RPMI7951 (cell line): ENCODE measurements around the gene ST6GAL1. TPM values are rescaled to one million over a fixed set of nuclear protein-coding genes. Genes with fewer than 3 reads are reported as not detected.
"Not testable (repeated sequence)": the region's sequence is repeated elsewhere in the genome, so short reads cannot be mapped to it uniquely, and the experiment has no call there.

Source experiments
- DNase-seq: peaks from one replicate; pipeline ENCODE4 v3.0.0-alpha.2; 2012; ENCODE audit warnings: low read depth
- total RNA-seq: library from RNA; depleted of rRNA; stranded (reverse); fragments of >200 nt; shearing (Covaris generic); gene quantifications from 2 replicates; pipeline ENCODE4 v1.2.3, GENCODE V29; 2014

ST6GAL1 gene
- total RNA-seq, 1 experiment from 2014 or later, result 2.0 TPM

DNA sequence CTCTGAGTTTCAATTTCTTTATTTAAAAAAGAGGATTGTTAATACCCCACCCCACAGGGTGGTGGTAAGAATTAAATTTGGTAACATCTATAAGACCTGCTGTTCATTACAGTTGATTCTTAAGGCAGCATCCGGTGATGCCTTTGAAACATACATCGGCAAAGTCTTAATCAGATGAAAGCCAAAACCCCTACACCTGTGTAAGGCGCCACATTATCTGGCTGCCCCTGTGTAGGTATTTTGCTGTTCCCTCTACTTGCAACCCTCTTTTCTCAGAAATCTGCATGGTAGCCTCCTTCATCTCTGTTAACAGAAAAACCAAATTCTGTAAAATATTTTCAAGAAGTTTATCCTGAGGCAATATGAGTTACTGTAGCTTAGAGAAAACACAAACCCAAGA, 90.0 kb downstream of the ST6GAL1 start:
- no peak for DNase-seq

GRCh38 chr3:187021748-187022402, 91.5 kb downstream of the ST6GAL1 start:
- no peak for DNase-seq

GRCh38 chr3:187022403-187023029, 92.2 kb downstream of the ST6GAL1 start:
- DNase-seq, result no peak

DNA sequence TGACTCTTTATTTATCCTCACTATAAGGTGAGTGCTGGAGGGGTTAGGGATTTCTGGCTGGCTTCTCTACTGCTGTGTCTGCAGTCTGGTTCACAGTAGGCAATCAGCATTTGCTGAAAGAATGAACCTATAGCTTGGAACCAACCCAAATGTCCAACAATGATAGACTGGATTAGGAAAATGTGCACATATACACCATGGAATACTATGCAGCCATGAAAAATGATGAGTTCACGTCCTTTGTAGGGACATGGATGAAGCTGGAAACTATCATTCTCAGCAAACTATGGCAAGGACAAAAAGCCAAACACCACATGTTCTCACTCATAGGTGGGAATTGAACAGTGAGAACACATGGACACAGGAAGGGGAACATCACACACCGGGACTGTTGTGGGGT, 93.0 kb downstream of the ST6GAL1 start:
- not testable (repeated sequence) for DNase-seq

- no peak for DNase-seq
Measured at GRCh38 chr3:187024536-187025226, 94.4 kb downstream of the ST6GAL1 start.

DNA sequence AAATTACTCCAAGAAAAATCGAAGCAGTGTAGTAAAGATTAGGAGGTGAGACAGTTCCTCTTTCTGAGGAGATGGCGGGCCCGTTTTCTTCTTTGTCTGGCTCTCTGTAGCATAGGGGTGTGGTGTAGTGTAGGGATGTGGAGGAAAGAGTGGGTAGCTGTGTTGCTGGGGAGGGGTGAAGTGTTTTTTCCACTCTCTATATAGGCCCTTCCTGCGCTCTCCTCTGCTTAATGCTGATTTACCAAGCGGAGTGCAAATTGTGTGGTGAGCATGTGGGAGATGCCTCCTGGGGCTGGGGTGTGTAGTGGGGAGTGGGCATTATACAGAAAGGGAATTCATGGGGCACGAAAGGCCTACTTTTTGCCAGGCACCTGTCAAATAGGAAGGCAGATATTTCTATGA, 94.9 kb downstream of the ST6GAL1 start:
- DNase-seq, result no peak

DNA sequence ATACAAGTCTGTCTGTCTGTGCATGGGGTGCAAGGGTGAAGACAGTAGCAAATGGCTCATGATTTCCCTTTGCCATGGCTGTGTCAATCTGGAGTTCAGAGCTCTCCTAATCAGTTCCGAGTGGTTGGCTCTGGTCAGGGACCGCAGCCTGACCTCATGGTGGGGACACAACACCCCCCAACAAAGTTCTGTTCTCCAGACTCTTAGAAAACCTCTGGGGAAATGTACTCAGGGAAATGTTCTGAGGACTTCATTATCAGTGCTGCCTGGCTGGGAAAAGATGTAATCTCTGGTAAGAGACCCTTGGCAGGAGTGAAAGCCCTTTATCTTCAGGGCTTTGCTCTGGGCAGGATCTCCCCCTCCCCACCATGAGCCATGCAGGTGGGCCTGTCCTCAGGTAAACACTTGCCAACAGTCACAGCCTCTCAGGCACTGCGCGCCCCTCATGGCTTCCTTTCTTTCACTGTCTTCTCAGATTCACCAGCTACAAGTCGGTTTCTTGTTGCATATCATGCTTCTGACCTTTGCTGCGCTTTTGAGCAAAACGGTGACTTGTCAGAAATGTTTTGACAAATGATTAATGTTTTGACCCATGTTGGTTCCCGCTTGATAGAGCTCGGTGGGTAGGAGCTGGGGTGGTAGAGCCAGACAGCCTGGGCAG, 95.5 kb downstream of the ST6GAL1 start:
- DNase-seq, result no peak

DNA sequence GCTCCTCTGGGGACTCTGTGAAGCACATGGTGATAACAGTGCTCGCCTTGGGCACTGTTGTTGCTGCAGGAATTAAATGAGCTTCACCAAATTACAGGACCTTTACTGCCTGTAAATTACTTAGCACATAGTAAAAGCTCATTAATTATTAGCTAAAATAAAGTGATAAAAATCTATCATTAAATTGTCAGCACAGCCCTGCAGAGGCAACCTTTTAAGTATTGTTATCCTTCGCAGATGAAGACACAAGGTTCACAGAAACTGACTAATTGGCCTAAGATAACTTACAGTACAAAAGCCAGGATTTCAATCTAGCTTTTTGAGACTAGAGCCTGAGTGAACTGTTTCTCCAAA, 96.0 kb downstream of the ST6GAL1 start:
- DNase-seq, result no peak

DNA sequence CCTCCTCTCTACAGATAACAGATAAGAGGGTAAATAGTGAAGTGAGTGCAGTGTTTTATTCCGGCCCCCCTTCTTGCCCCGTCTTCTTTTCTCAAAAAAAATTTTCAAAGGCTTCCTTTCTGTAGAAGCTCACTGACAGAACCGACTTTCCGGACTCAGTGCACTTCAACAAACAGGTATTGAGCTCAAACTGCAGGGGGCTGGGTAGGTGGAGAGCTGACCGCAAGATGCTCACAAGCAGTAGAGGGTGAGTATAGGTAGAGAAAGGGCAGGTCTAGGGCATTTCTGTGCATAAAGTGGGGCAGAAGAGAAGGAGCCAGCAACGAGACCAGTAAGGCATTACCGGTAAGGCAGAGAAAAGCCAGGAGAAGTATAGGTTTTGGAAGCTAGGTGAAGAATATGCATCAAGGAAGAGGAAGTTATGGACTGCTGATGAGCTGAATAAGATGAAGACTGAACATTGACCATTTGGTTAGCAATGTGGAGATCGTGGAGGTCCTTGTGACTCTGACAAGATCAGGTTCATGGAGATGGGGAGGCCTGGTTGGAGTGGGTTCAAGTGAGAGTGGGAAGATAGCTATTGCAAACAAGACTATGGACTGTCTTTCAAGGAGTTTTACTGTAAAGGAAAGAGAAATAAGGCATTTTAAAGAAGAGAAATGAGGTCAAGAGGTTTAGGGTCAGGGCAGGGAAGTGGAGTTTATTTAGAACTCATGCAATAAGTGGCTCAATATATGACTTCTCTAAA, 97.4 kb downstream of the ST6GAL1 start:
- DNase-seq, result no peak

GRCh38 chr3:187031934-187032333, 101.6 kb downstream of the ST6GAL1 start:
- DNase-seq, result no peak

- no peak for DNase-seq
Measured at GRCh38 chr3:187036394-187036793, 106.1 kb downstream of the ST6GAL1 start.

- DNase-seq, result no peak
Measured at GRCh38 chr3:187039100-187039722, 108.9 kb downstream of the ST6GAL1 start.

- DNase-seq, result no peak
Measured at GRCh38 chr3:187039723-187040414, 109.5 kb downstream of the ST6GAL1 start.

DNA sequence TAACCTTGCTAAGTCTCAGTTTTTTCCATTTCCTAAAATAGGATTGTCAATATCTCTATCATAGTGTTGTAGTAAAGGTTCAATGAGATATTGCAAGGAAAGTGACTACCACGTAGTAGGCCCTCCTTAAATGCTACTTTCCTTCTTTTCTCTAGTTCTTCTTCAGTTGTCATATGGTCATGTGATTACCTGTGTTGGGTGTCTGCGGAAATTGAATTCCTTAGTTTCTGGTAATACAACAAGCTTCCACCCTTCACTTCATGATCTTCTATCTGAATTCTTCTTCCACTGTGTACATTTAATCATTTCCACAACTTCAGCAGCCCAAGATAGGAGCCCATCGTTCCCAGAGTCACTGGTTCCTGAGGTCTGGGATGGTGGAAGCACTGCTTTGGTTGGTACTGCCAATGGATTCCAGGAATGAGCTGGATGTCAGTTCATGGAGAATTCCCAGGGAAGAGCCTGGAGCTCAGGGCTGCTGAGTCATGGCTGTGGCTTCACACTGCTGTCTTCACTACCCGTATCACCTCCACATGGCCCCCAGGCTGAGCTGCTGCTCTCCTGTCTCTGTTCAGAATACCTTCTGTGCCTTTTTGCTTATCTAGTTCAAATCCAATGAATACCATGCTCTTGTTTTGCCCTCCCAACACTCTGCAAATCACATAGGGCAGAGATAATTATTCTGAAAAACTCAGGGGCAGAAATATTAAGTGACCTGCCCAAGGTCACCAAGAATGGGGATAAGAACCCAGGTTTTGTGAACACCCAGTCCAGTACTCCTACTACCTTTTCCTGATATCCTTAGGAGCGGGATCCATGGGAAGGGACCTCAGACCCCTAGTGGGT, 110.4 kb downstream of the ST6GAL1 start:
- DNase-seq, result peak; percentile 28

- no peak for DNase-seq
Measured at GRCh38 chr3:187041362-187042307, 111.3 kb downstream of the ST6GAL1 start.

DNA sequence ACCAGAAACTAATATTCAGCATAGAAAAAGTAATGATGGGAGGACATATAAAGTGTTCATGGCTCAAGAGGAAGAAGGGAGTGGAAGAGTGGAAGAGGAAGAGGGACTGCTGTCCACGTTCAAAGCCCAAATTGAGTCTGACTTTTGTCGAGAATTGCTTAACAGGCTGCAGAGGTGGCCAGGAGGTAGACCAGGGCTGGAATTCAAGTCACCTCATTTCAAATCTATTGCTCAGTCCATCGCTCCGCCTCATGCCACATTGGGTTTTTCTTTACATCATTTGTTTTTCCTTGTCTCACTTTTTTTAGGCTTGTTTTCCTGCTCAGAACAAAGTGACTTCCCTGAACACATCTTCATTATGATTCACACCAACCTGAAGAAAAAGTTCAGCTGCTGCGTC, 112.0 kb downstream of the ST6GAL1 start:
- DNase-seq, result no peak

DNA sequence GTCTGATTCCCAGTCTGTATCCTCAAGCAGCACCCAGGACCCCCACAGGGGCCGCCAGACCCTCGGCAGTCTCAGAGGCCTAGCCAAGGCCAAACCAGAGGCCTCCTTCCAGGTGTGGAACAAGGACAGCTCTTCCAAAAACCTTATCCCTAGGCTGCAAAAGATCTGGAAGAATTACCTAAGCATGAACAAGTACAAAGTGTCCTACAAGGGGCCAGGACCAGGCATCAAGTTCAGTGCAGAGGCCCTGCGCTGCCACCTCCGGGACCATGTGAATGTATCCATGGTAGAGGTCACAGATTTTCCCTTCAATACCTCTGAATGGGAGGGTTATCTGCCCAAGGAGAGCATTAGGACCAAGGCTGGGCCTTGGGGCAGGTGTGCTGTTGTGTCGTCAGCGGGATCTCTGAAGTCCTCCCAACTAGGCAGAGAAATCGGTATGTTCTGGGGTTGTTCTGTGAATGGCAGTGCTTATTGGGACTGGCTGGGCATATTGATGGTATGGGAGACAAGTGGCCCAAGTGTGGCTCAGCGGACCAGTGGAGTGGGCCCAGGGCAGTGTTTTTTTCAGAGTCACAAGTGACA, 112.6 kb downstream of the ST6GAL1 start:
- no peak for DNase-seq

DNA sequence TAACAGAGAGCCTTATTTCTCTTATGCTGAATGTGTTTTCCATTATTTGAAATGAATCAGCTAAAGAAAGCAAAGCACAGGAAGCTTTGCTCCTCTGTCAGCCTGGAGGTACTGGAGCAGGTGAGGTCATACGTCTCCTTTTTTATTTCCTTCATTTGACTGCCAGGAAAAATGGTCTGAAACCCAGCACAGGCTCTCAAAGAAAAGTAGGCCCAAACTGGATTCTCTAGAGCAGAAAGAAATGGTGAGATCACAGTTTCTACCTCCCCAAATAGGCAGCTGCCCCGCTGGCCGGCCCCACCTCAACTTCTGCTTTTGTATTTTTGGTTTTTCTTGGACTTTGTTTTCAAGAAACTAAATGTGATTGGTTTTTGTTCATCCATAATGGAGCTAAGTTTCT, 113.9 kb downstream of the ST6GAL1 start:
- no peak for DNase-seq
